GM23338 (cell line): ENCODE measurements around the gene SCO2. TPM values are rescaled to one million over a fixed set of nuclear protein-coding genes. Genes with fewer than 3 reads are reported as not detected.

Source experiments
- ATAC-seq: fragments of 200-7000 bp; cut with Tn5 transposase; 3 replicates; pipeline ENCODE4 v1.9.1; 2020
- DNase-seq: peaks from one replicate; pipeline ENCODE4 v3.0.0-alpha.2; 2015; ENCODE audit warnings: low spot score
- H2AFZ ChIP-seq: fragments of 200-600 bp; sonication (generic); 2 replicates; pipeline ENCODE4 v1.8.0; 2016; ENCODE audit warnings: antibody characterized with exemption, mild to moderate bottlenecking, moderate library complexity
- H3F3A ChIP-seq: fragments of 200-600 bp; sonication (generic); replicated peaks from 2 replicates; pipeline ENCODE4 v1.8.0; 2017; ENCODE audit warnings: antibody characterized with exemption, mixed run types, low read depth
- H3K27ac ChIP-seq: fragments of 200-600 bp; sonication (generic); 2 replicates; pipeline ENCODE4 v1.6.1; 2016; ENCODE audit warnings: low read depth
- H3K27me3 ChIP-seq: fragments of 200-600 bp; sonication (generic); 2 replicates; pipeline ENCODE4 v1.8.0; 2016; ENCODE audit warnings: mild to moderate bottlenecking, mixed run types, moderate library complexity; ENCODE audit not compliant: insufficient read depth
- H3K36me3 ChIP-seq: fragments of 200-600 bp; sonication (generic); 2 replicates; pipeline ENCODE4 v1.8.0; 2016; ENCODE audit warnings: mild to moderate bottlenecking; ENCODE audit not compliant: insufficient read depth
- H3K4me1 ChIP-seq: fragments of 200-600 bp; sonication (generic); 2 replicates; pipeline ENCODE4 v1.8.0; 2016; ENCODE audit warnings: mild to moderate bottlenecking, moderate library complexity; ENCODE audit not compliant: insufficient read depth
- H3K4me2 ChIP-seq: fragments of 200-600 bp; sonication (generic); 2 replicates; pipeline ENCODE4 v1.7.1; 2017; ENCODE audit warnings: mixed run types
- H3K4me3 ChIP-seq: fragments of 200-600 bp; sonication (generic); 2 replicates; pipeline ENCODE4 v1.6.1; 2016; ENCODE audit warnings: mixed run types
- H3K79me2 ChIP-seq: fragments of 200-600 bp; sonication (generic); replicated peaks from 2 replicates; pipeline ENCODE4 v1.8.0; 2017; ENCODE audit warnings: mild to moderate bottlenecking; ENCODE audit not compliant: insufficient read depth
- H3K9me2 ChIP-seq: fragments of 200-600 bp; sonication (generic); 2 replicates; pipeline ENCODE4 v1.8.0; 2017; ENCODE audit not compliant: insufficient read depth
- H4K20me1 ChIP-seq: fragments of 200-600 bp; sonication (generic); replicated peaks from 2 replicates; pipeline ENCODE4 v1.8.0; 2017; ENCODE audit warnings: mild to moderate bottlenecking; ENCODE audit not compliant: insufficient read depth
- H3K27ac Mint-ChIP-seq: 2 replicates; pipeline ENCODE4 v1.8.0; 2020; ENCODE audit warnings: inconsistent platforms, mild to moderate bottlenecking, moderate library complexity, mixed read lengths
- H3K27me3 Mint-ChIP-seq: 3 replicates; pipeline ENCODE4 v1.8.0; 2022; ENCODE audit warnings: low read depth, mild to moderate bottlenecking, moderate library complexity, mixed read lengths, inconsistent platforms; ENCODE audit not compliant: insufficient read depth, poor library complexity
- H3K36me3 Mint-ChIP-seq: 3 replicates; pipeline ENCODE4 v1.8.0; 2021; ENCODE audit warnings: low read depth, mild to moderate bottlenecking, inconsistent platforms, moderate library complexity, mixed read lengths
- H3K4me1 Mint-ChIP-seq: 3 replicates; pipeline ENCODE4 v1.8.0; 2020; ENCODE audit warnings: mild to moderate bottlenecking, inconsistent platforms, mixed read lengths
- H3K4me3 Mint-ChIP-seq: 3 replicates; pipeline ENCODE4 v1.8.0; 2021; ENCODE audit warnings: moderate library complexity, mild to moderate bottlenecking, inconsistent platforms, mixed read lengths
- H3K9me3 Mint-ChIP-seq: 3 replicates; pipeline ENCODE4 v1.8.0; 2020; ENCODE audit warnings: moderate library complexity, mild to moderate bottlenecking, inconsistent platforms, mixed read lengths
- CREB1 ChIP-seq: fragments of 250-450 bp; sonication (Bioruptor Pico); IDR thresholded peaks from 2 replicates; pipeline ENCODE4 v1.5.0; 2020; ENCODE audit warnings: low read depth, mild to moderate bottlenecking, moderate library complexity
- EZH2 ChIP-seq: fragments of 200-600 bp; sonication (generic); IDR thresholded peaks from one replicate; pipeline ENCODE4 v1.8.0; 2017; ENCODE audit warnings: antibody characterized with exemption, mild to moderate bottlenecking, low read depth; ENCODE audit not compliant: unreplicated experiment
- EZH2phosphoT487 ChIP-seq: fragments of 200-600 bp; sonication (generic); IDR thresholded peaks from one replicate; pipeline ENCODE4 v1.8.1; 2018; ENCODE audit warnings: antibody characterized with exemption; ENCODE audit not compliant: unreplicated experiment
- JUNB ChIP-seq: IDR thresholded peaks from one replicate; pipeline ENCODE4 v1.6.1; 2016; ENCODE audit warnings: antibody characterized with exemption; ENCODE audit not compliant: unreplicated experiment
- NANOG ChIP-seq: IDR thresholded peaks from 2 replicates; pipeline ENCODE4 v1.6.1; 2016; ENCODE audit warnings: antibody characterized with exemption, borderline replicate concordance
- POLR2AphosphoS5 ChIP-seq: IDR thresholded peaks from 2 replicates; pipeline ENCODE4 v1.6.1; 2016; ENCODE audit warnings: antibody characterized with exemption, low read depth
- REST ChIP-seq: IDR thresholded peaks from one replicate; pipeline ENCODE4 v1.6.1; 2018; ENCODE audit warnings: antibody characterized with exemption; ENCODE audit not compliant: unreplicated experiment
- STAT1 ChIP-seq: IDR thresholded peaks from one replicate; pipeline ENCODE4 v1.6.1; 2016; ENCODE audit warnings: antibody characterized with exemption; ENCODE audit not compliant: unreplicated experiment
- ZNF462 ChIP-seq: fragments of 250-450 bp; sonication (Bioruptor Pico); IDR thresholded peaks from 2 replicates; pipeline ENCODE4 v1.5.0; 2020; ENCODE audit warnings: mild to moderate bottlenecking, moderate library complexity
- polyA plus RNA-seq: library from polyadenylated mRNA; unstranded; fragments of >200 nt; fragmentation: Nextera tagmentation; extraction: Ambion mirVana; gene quantifications from 2 replicates; pipeline ENCODE4 v1.2.1, GENCODE V29; 2016
- total RNA-seq: library from RNA; depleted of rRNA; stranded (reverse); fragments of >200 nt; shearing (Covaris generic); gene quantifications from 2 replicates; pipeline ENCODE4 v1.2.3, GENCODE V29; 2014

SCO2 gene
- total and polyA plus RNA-seq, 2 experiments from 2014 or later = 2.6 to 4.9 TPM

- peaks cover 8% of the 10 kb centered on the region for H3K27me3 Mint-ChIP-seq
- peak within 1 kb of the TSS; percentile 97 for H3K4me2 ChIP-seq
- 0 out of 2 replicates have a peak, but pooled peaks cover 6% of the 10 kb centered on the region for H3F3A ChIP-seq
- H3K4me3 Mint-ChIP-seq = peak within 1 kb of the TSS; percentile 93
- no peaks in the 10 kb centered on the region; the same call in 2 of the 3 replicates for H3K36me3 Mint-ChIP-seq
- peak; percentile 98 for DNase-seq
- ATAC-seq = peak; percentile 42
- H3K79me2 ChIP-seq = peaks cover 43% of the 10 kb centered on the region
- H3K9me3 Mint-ChIP-seq = no peaks in the 10 kb centered on the region
- H3K27me3 ChIP-seq = no peaks in the 10 kb centered on the region
- H3K4me1 Mint-ChIP-seq = peaks cover 10% of the 10 kb centered on the region
- H3K9me2 ChIP-seq = no peaks in the 10 kb centered on the region
- H3K4me1 ChIP-seq = peaks cover 7% of the 10 kb centered on the region
- peaks cover 29% of the 10 kb centered on the region for H4K20me1 ChIP-seq
- peak within 1 kb of the TSS; percentile 90 for H2AFZ ChIP-seq
- no peaks in the 10 kb centered on the region for H3K36me3 ChIP-seq
- H3K27ac Mint-ChIP-seq = peak within 1 kb of the TSS; percentile 98
- H3K27ac ChIP-seq = peak within 1 kb of the TSS; percentile 86; the same call in 1 of the 2 replicates
- H3K4me3 ChIP-seq = peak within 1 kb of the TSS; percentile 95
- TF ChIP-seq EZH2 (no peak), POLR2AphosphoS5 (peak; percentile 82), CREB1 (CRISPR knock-in tag) (peak; percentile 98)
These were observed 17.2 kb downstream of the SCO2 start, which contains the start of gene NCAPH2 for GRCh38 chr22:50507991-50508884. TSS of gene NCAPH2 (plus strand) at chr22:50508224. CDS start at chr22:50508338, 114 bp downstream.

- H2AFZ ChIP-seq = peak within 1 kb of the TSS; percentile 90
- H3K9me2 ChIP-seq = no peaks in the 10 kb centered on the region
- peaks cover 7% of the 10 kb centered on the region for H3K4me1 ChIP-seq
- no peaks in the 10 kb centered on the region for H3K9me3 Mint-ChIP-seq
- H4K20me1 ChIP-seq = peaks cover 22% of the 10 kb centered on the region
- H3K4me1 Mint-ChIP-seq = peaks cover 10% of the 10 kb centered on the region
- H3K27me3 ChIP-seq = no peaks in the 10 kb centered on the region
- H3K27ac Mint-ChIP-seq = peak within 1 kb of the TSS; percentile 98
- H3K79me2 ChIP-seq = peaks cover 37% of the 10 kb centered on the region
- DNase-seq = peak; percentile 83
- peak within 1 kb of the TSS; percentile 93 for H3K4me3 Mint-ChIP-seq
- H3K27me3 Mint-ChIP-seq = peaks cover 9% of the 10 kb centered on the region
- no peaks in the 10 kb centered on the region; the same call in 2 of the 3 replicates for H3K36me3 Mint-ChIP-seq
- ATAC-seq = peak; percentile 74
- 0 out of 2 replicates have a peak, but pooled peaks cover 6% of the 10 kb centered on the region for H3F3A ChIP-seq
- TF ChIP-seq EZH2phosphoT487 (no peak), CREB1 (CRISPR knock-in tag) (no peak), NANOG (no peak), STAT1 (no peak), ZNF462 (CRISPR knock-in tag) (no peak), REST (no peak), JUNB (no peak), POLR2AphosphoS5 (peak; percentile 48; the same call in 1 of the 2 replicates)
- peak within 1 kb of the TSS; percentile 97 for H3K4me2 ChIP-seq
- peak within 1 kb of the TSS; percentile 86; the same call in 1 of the 2 replicates for H3K27ac ChIP-seq
- no peaks in the 10 kb centered on the region for H3K36me3 ChIP-seq
- peak within 1 kb of the TSS; percentile 95 for H3K4me3 ChIP-seq
These were observed 17.9 kb downstream of the SCO2 start, which contains the start of gene LMF2 for GRCh38 chr22:50507421-50507990. TSS of gene LMF2 (minus strand) at chr22:50507702. CDS start at chr22:50507675, 27 bp downstream.
